Smooth muscle cell (in vitro differentiated cells): ENCODE results near the gene SOX6. TPM values are rescaled to one million over a fixed set of nuclear protein-coding genes. Genes with fewer than 3 reads are reported as not detected.
"Not testable (repeated sequence)": the region's sequence is repeated elsewhere in the genome, so short reads cannot be mapped to it uniquely, and the experiment has no call there.

Experiments used
- DNase-seq: peaks from one replicate; lab custom pipeline; 2025; ENCODE audit not compliant: unreplicated experiment; lab: John Stamatoyannopoulos, UW
- H2AFZ ChIP-seq: fragments of 200-600 bp; sonication (generic); 2 replicates; pipeline ENCODE4 v1.6.0; 2016; ENCODE audit warnings: antibody characterized with exemption, low read depth, mild to moderate bottlenecking
- H3F3A ChIP-seq: fragments of 200-600 bp; sonication (generic); 2 replicates; pipeline ENCODE4 v1.6.0; 2017; ENCODE audit warnings: antibody characterized with exemption, low read depth
- H3K27ac ChIP-seq: fragments of 200-600 bp; sonication (generic); 2 replicates; pipeline ENCODE4 v1.5.1; 2016; ENCODE audit warnings: low read depth, mild to moderate bottlenecking
- H3K27me3 ChIP-seq: fragments of 200-600 bp; sonication (generic); 2 replicates; pipeline ENCODE4 v1.6.1; 2016; ENCODE audit warnings: low read depth, mild to moderate bottlenecking
- H3K36me3 ChIP-seq: fragments of 200-600 bp; sonication (generic); 2 replicates; pipeline ENCODE4 v1.5.1; 2016; ENCODE audit warnings: low read depth
- H3K4me1 ChIP-seq: fragments of 200-600 bp; sonication (generic); 2 replicates; pipeline ENCODE4 v1.5.1; 2016; ENCODE audit warnings: low read depth
- H3K4me2 ChIP-seq: fragments of 200-600 bp; sonication (generic); 2 replicates; pipeline ENCODE4 v1.6.0; 2016; ENCODE audit warnings: mild to moderate bottlenecking
- H3K4me3 ChIP-seq: fragments of 200-600 bp; sonication (generic); 2 replicates; pipeline ENCODE4 v1.5.1; 2016; ENCODE audit warnings: mild to moderate bottlenecking
- H3K79me2 ChIP-seq: fragments of 200-600 bp; sonication (generic); 2 replicates; pipeline ENCODE4 v1.6.0; 2016; ENCODE audit warnings: low read depth, mild to moderate bottlenecking
- H3K9ac ChIP-seq: fragments of 200-600 bp; sonication (generic); 2 replicates; pipeline ENCODE4 v1.6.0; 2016; ENCODE audit warnings: low read depth
- H3K9me3 ChIP-seq: fragments of 200-600 bp; sonication (generic); replicated peaks from 2 replicates; pipeline ENCODE4 v1.5.1; 2016; ENCODE audit warnings: low read depth
- H4K20me1 ChIP-seq: fragments of 200-600 bp; sonication (generic); 2 replicates; pipeline ENCODE4 v1.6.0; 2016; ENCODE audit warnings: low read depth
- CTCF ChIP-seq: fragments of 200-600 bp; sonication (generic); IDR thresholded peaks from 2 replicates; pipeline ENCODE4 v1.5.1; 2017; ENCODE audit warnings: borderline replicate concordance, mild to moderate bottlenecking, antibody characterized with exemption; ENCODE audit not compliant: insufficient read depth, poor library complexity, severe bottlenecking
- WGBS: methylation state at CpG from one replicate; pipeline ENCODE4 v1.1.7; 2016; ENCODE audit warnings: low lambda C conversion rate; 5-methylcytosine and 5-hydroxymethylcytosine counted together
- polyA plus RNA-seq: library from polyadenylated mRNA; unstranded; fragments of >200 nt; fragmentation: Nextera tagmentation; extraction: Ambion mirVana; gene quantifications from 2 replicates; pipeline ENCODE4 v1.2.1, GENCODE V29; 2016
- total RNA-seq: library from RNA; depleted of rRNA; stranded (reverse); fragments of >200 nt; gene quantifications from 2 replicates; pipeline ENCODE4 v1.2.3, GENCODE V29; 2014

Gene SOX6
- total and polyA plus RNA-seq, 2 experiments from 2014 or later = 11.2 to 27.6 TPM

- not testable (repeated sequence) for H3K36me3 ChIP-seq, H3K9ac ChIP-seq, H3K4me2 ChIP-seq, H3K27ac ChIP-seq, H3K27me3 ChIP-seq, H4K20me1 ChIP-seq, H3K9me3 ChIP-seq, H3K4me3 ChIP-seq, H3K4me1 ChIP-seq, H2AFZ ChIP-seq, H3F3A ChIP-seq, DNase-seq, H3K79me2 ChIP-seq
- WGBS = 86% methylated on average over 7 of the region's 7 CpGs
Measured at GRCh38 chr11:16141614-16142013, 214.7 kb downstream of the SOX6 start.

- H3K4me2 ChIP-seq, H3K27me3 ChIP-seq, H3K9me3 ChIP-seq, H3K4me3 ChIP-seq, H3K9ac ChIP-seq, H3K27ac ChIP-seq, DNase-seq, H3K79me2 ChIP-seq, H2AFZ ChIP-seq, H4K20me1 ChIP-seq, H3K36me3 ChIP-seq, H3K4me1 ChIP-seq, H3F3A ChIP-seq: not testable (repeated sequence)
- 96% methylated on average over 8 of the region's 8 CpGs for WGBS
Measured at GRCh38 chr11:16141162-16141561, 215.2 kb downstream of the SOX6 start.

GRCh38 chr11:16136792-16137390, 219.5 kb downstream of the SOX6 start:
- H3K9ac ChIP-seq = no peak overlapping the region
- no peak overlapping the region for H3K4me2 ChIP-seq
- no peak for DNase-seq
- H2AFZ ChIP-seq = no peak overlapping the region
- H3K79me2 ChIP-seq = no peaks in the 10 kb centered on the region
- peaks cover 6% of the 10 kb centered on the region for H3K9me3 ChIP-seq
- H3K27ac ChIP-seq = no peak overlapping the region
- 88% methylated on average over 5 of the region's 5 CpGs for WGBS
- no peaks in the 10 kb centered on the region for H3K4me1 ChIP-seq
- H4K20me1 ChIP-seq = no peaks in the 10 kb centered on the region
- H3K36me3 ChIP-seq = peaks cover 9% of the 10 kb centered on the region
- no peaks in the 10 kb centered on the region for H3K27me3 ChIP-seq
- no peak for TF ChIP-seq CTCF
- no peak overlapping the region for H3K4me3 ChIP-seq
- H3F3A ChIP-seq = no peaks in the 10 kb centered on the region

GRCh38 chr11:16133867-16134266, 222.5 kb downstream of the SOX6 start:
- no peak overlapping the region for H3K4me2 ChIP-seq
- DNase-seq = no peak
- H2AFZ ChIP-seq = no peak overlapping the region
- H3K36me3 ChIP-seq = peaks cover 9% of the 10 kb centered on the region
- H3K79me2 ChIP-seq = no peaks in the 10 kb centered on the region
- H3K27ac ChIP-seq = no peak overlapping the region
- H3K4me3 ChIP-seq = no peak overlapping the region
- no peak overlapping the region for H3K9ac ChIP-seq
- no peaks in the 10 kb centered on the region for H3K27me3 ChIP-seq
- no peaks in the 10 kb centered on the region for H3F3A ChIP-seq
- peaks cover 6% of the 10 kb centered on the region for H3K9me3 ChIP-seq
- H4K20me1 ChIP-seq = no peaks in the 10 kb centered on the region
- H3K4me1 ChIP-seq = no peaks in the 10 kb centered on the region
- 98% methylated on average over 3 of the region's 3 CpGs for WGBS
- no peak for TF ChIP-seq CTCF

GRCh38 chr11:16127732-16128131, 228.6 kb downstream of the SOX6 start:
- no peaks in the 10 kb centered on the region for H3K79me2 ChIP-seq
- no peak overlapping the region for H3K4me3 ChIP-seq
- no peaks in the 10 kb centered on the region for H3K9me3 ChIP-seq
- H3K4me1 ChIP-seq = no peaks in the 10 kb centered on the region
- no peaks in the 10 kb centered on the region for H3F3A ChIP-seq
- H3K9ac ChIP-seq = no peak overlapping the region
- H3K36me3 ChIP-seq = no peaks in the 10 kb centered on the region
- no peak overlapping the region for H2AFZ ChIP-seq
- no peaks in the 10 kb centered on the region for H4K20me1 ChIP-seq
- no peaks in the 10 kb centered on the region for H3K27me3 ChIP-seq
- no peak for TF ChIP-seq CTCF
- no peak overlapping the region for H3K4me2 ChIP-seq
- DNase-seq = no peak
- H3K27ac ChIP-seq = no peak overlapping the region
